ENCODE data around the gene MTUS2. TPM values are rescaled to one million over a fixed set of nuclear protein-coding genes. Genes with fewer than 3 reads are reported as not detected.

MTUS2 gene
- total RNA-seq, 1 donor from 2014 or later = 0.67 TPM

- H3K4me1 Mint-ChIP-seq = no peaks in the 10 kb centered on the region
- H3K4me3 ChIP-seq = no peak overlapping the region
- no peak overlapping the region for H3K9ac ChIP-seq
- peaks cover 3% of the 10 kb centered on the region for H3K27me3 Mint-ChIP-seq (ENCODE audit: insufficient read depth, low read depth)
- no peaks in the 10 kb centered on the region for H4K20me1 ChIP-seq (ENCODE audit: low read depth)
- H3K36me3 Mint-ChIP-seq = no peaks in the 10 kb centered on the region
- no peak overlapping the region for H3K4me3 Mint-ChIP-seq
- no peak overlapping the region for H2AFZ ChIP-seq (replicated peaks)
- H3K27ac Mint-ChIP-seq = no peak overlapping the region
- H3K27ac ChIP-seq = no peak overlapping the region
- H3F3A ChIP-seq (ENCODE audit: low read depth) = no peaks in the 10 kb centered on the region
- H3K79me2 ChIP-seq (ENCODE audit: low read depth) = no peaks in the 10 kb centered on the region
- TF ChIP-seq, protein P1, sequence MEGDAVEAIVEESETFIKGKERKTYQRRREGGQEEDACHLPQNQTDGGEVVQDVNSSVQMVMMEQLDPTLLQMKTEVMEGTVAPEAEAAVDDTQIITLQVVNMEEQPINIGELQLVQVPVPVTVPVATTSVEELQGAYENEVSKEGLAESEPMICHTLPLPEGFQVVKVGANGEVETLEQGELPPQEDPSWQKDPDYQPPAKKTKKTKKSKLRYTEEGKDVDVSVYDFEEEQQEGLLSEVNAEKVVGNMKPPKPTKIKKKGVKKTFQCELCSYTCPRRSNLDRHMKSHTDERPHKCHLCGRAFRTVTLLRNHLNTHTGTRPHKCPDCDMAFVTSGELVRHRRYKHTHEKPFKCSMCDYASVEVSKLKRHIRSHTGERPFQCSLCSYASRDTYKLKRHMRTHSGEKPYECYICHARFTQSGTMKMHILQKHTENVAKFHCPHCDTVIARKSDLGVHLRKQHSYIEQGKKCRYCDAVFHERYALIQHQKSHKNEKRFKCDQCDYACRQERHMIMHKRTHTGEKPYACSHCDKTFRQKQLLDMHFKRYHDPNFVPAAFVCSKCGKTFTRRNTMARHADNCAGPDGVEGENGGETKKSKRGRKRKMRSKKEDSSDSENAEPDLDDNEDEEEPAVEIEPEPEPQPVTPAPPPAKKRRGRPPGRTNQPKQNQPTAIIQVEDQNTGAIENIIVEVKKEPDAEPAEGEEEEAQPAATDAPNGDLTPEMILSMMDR (IDR thresholded peaks at IDR 0.05) = no peak
- TF ChIP-seq EZH2 (IDR thresholded peaks at IDR 0.05) (no peak), EZH2phosphoT487 (IDR thresholded peaks at IDR 0.05) (no peak)
- DNase-seq (ENCODE audit: low spot score) = no peak
- no peaks in the 10 kb centered on the region for H3K36me3 ChIP-seq
- H3K27me3 ChIP-seq = no peaks in the 10 kb centered on the region
- H3K4me1 ChIP-seq = no peaks in the 10 kb centered on the region
- H3K9me3 ChIP-seq (ENCODE audit: low read depth) = no peaks in the 10 kb centered on the region
- no peak overlapping the region for H3K4me2 ChIP-seq
- peaks cover 2% of the 10 kb centered on the region for H3K9me3 Mint-ChIP-seq
These were observed 202.3 kb downstream of the MTUS2 start for GRCh38 chr13:29022410-29022809.

GRCh38 chr13:29022968-29023367 lies 202.8 kb downstream of the MTUS2 start:
- Mint-ChIP-seq H3K27ac (no peak overlapping the region), H3K27me3 (ENCODE audit: insufficient read depth, low read depth) (peaks cover 3% of the 10 kb centered on the region), H3K4me3 (no peak overlapping the region), H3K36me3 (no peaks in the 10 kb centered on the region), H3K9me3 (peaks cover 2% of the 10 kb centered on the region), H3K4me1 (no peaks in the 10 kb centered on the region)
- no peaks in the 10 kb centered on the region for H3K27me3 ChIP-seq
- H3K4me2 ChIP-seq = no peak overlapping the region
- no peak overlapping the region for H3K27ac ChIP-seq
- no peaks in the 10 kb centered on the region for H4K20me1 ChIP-seq (ENCODE audit: low read depth)
- H3K9ac ChIP-seq = no peak overlapping the region
- H2AFZ ChIP-seq (replicated peaks) = no peak overlapping the region
- H3K4me1 ChIP-seq = no peaks in the 10 kb centered on the region
- TF ChIP-seq, protein P1 (IDR thresholded peaks at IDR 0.05) = no peak
- TF ChIP-seq EZH2phosphoT487 (IDR thresholded peaks at IDR 0.05) (no peak), EZH2 (IDR thresholded peaks at IDR 0.05) (no peak)
- H3K4me3 ChIP-seq = no peak overlapping the region
- no peaks in the 10 kb centered on the region for H3K36me3 ChIP-seq
- no peaks in the 10 kb centered on the region for H3K9me3 ChIP-seq (ENCODE audit: low read depth)
- no peaks in the 10 kb centered on the region for H3F3A ChIP-seq (ENCODE audit: low read depth)
- no peaks in the 10 kb centered on the region for H3K79me2 ChIP-seq (ENCODE audit: low read depth)
- no peak for DNase-seq (ENCODE audit: low spot score)

GRCh38 chr13:29024783-29025182 lies 204.6 kb downstream of the MTUS2 start:
- DNase-seq (ENCODE audit: low spot score) = no peak
- Histone ChIP-seq H3K9me3 (ENCODE audit: low read depth) (no peaks in the 10 kb centered on the region), H3K27me3 (no peaks in the 10 kb centered on the region), H3K4me3 (no peak overlapping the region), H3F3A (ENCODE audit: low read depth) (no peaks in the 10 kb centered on the region), H4K20me1 (ENCODE audit: low read depth) (no peaks in the 10 kb centered on the region), H3K27ac (no peak overlapping the region), H3K79me2 (ENCODE audit: low read depth) (no peaks in the 10 kb centered on the region), H3K36me3 (no peaks in the 10 kb centered on the region), H3K9ac (no peak overlapping the region), H3K4me1 (no peaks in the 10 kb centered on the region), H2AFZ (replicated peaks) (no peak overlapping the region), H3K4me2 (no peak overlapping the region)
- H3K9me3 Mint-ChIP-seq = peaks cover 2% of the 10 kb centered on the region
- no peak overlapping the region for H3K4me3 Mint-ChIP-seq
- H3K27me3 Mint-ChIP-seq (ENCODE audit: insufficient read depth, low read depth) = peaks cover 3% of the 10 kb centered on the region
- H3K4me1 Mint-ChIP-seq = no peaks in the 10 kb centered on the region
- TF ChIP-seq EZH2phosphoT487 (IDR thresholded peaks at IDR 0.05) (no peak), EZH2 (IDR thresholded peaks at IDR 0.05) (no peak)
- TF ChIP-seq, protein P1 (IDR thresholded peaks at IDR 0.05) = no peak
- no peaks in the 10 kb centered on the region for H3K36me3 Mint-ChIP-seq
- H3K27ac Mint-ChIP-seq = no peak overlapping the region

Measured in neural progenitor cell (in vitro differentiated cells).